Neural cell (in vitro differentiated cells): Measurements from ENCODE around the gene RNASE9. TPM values are rescaled to one million over a fixed set of nuclear protein-coding genes. Genes with fewer than 3 reads are reported as not detected.

Source experiments
- H2AFZ ChIP-seq: fragments of 200-600, 300-800 bp; sonication (generic), shearing (Covaris generic); 2 replicates; pipeline ENCODE4 v1.6.0; 2014; ENCODE audit warnings: low read depth, mild to moderate bottlenecking, antibody characterized with exemption, low read length, moderate library complexity
- H3F3A ChIP-seq: fragments of 200-600 bp; shearing (Covaris generic); 2 replicates; pipeline ENCODE4 v1.6.1; 2016; ENCODE audit warnings: mild to moderate bottlenecking, moderate library complexity, mixed read lengths, antibody characterized with exemption, low read length; ENCODE audit not compliant: insufficient read depth, poor library complexity, severe bottlenecking
- H3K27ac ChIP-seq: fragments of 200-600, 300-800 bp; sonication (generic), shearing (Covaris generic); 2 replicates; pipeline ENCODE4 v1.5.1; 2014; ENCODE audit warnings: mild to moderate bottlenecking, low read length, moderate library complexity
- H3K27me3 ChIP-seq: fragments of 300-800, 200-600 bp; sonication (generic), shearing (Covaris generic); 2 replicates; pipeline ENCODE4 v1.6.0; 2014; ENCODE audit warnings: mild to moderate bottlenecking, low read depth, low read length, moderate library complexity; ENCODE audit not compliant: insufficient read depth
- H3K36me3 ChIP-seq: fragments of 300-800, 200-600 bp; sonication (generic), shearing (Covaris generic); 2 replicates; pipeline ENCODE4 v1.5.1; 2014; ENCODE audit warnings: mild to moderate bottlenecking, antibody characterized with exemption, low read length, moderate library complexity; ENCODE audit not compliant: insufficient read depth
- H3K4me2 ChIP-seq: fragments of 300-800, 200-600 bp; sonication (generic), shearing (Covaris generic); 2 replicates; pipeline ENCODE4 v1.6.0; 2014; ENCODE audit warnings: mild to moderate bottlenecking, low read length
- H3K4me3 ChIP-seq: fragments of 300-800, 200-600 bp; sonication (generic), shearing (Covaris generic); 2 replicates; pipeline ENCODE4 v1.5.1; 2014; ENCODE audit warnings: mild to moderate bottlenecking, low read length, moderate library complexity
- H3K79me2 ChIP-seq: fragments of 200-600 bp; shearing (Covaris generic); replicated peaks from 2 replicates; pipeline ENCODE4 v1.6.0; 2014; ENCODE audit warnings: mild to moderate bottlenecking, low read length, moderate library complexity; ENCODE audit not compliant: insufficient read depth
- H3K9ac ChIP-seq: fragments of 300-800, 200-600 bp; sonication (generic), shearing (Covaris generic); 2 replicates; pipeline ENCODE4 v1.6.1; 2016; ENCODE audit warnings: mild to moderate bottlenecking, low read length, mixed read lengths
- H3K9me2 ChIP-seq: fragments of 200-600 bp; shearing (Covaris generic); 2 replicates; pipeline ENCODE4 v1.6.1; 2016; ENCODE audit warnings: mild to moderate bottlenecking, low read length, mixed read lengths; ENCODE audit not compliant: insufficient read depth
- H3K9me3 ChIP-seq: fragments of 200-600, 300-800 bp; sonication (generic), shearing (Covaris generic); 2 replicates; pipeline ENCODE4 v1.6.1; 2016; ENCODE audit warnings: mild to moderate bottlenecking, mixed run types, low read length, moderate library complexity, mixed read lengths
- H4K20me1 ChIP-seq: fragments of 200-600 bp; shearing (Covaris generic); 2 replicates; pipeline ENCODE4 v1.6.1; 2016; ENCODE audit warnings: mild to moderate bottlenecking, mixed run types; ENCODE audit not compliant: insufficient read depth
- EP300 ChIP-seq: fragments of 450-650 bp; conservative IDR thresholded peaks from 2 replicates; pipeline ENCODE4 v1.6.1; 2014; ENCODE audit warnings: antibody characterized with exemption, mild to moderate bottlenecking, moderate library complexity; ENCODE audit not compliant: poor library complexity, severe bottlenecking
- EZH2 ChIP-seq: fragments of 200-600, 300-800 bp; shearing (Covaris generic), sonication (generic); IDR thresholded peaks from 2 replicates; pipeline ENCODE4 v1.6.1; 2014; ENCODE audit warnings: antibody characterized with exemption, low read length, borderline replicate concordance, mild to moderate bottlenecking; ENCODE audit not compliant: insufficient read depth, poor library complexity, severe bottlenecking
- MXI1 ChIP-seq: fragments of 450-650 bp; conservative IDR thresholded peaks from 2 replicates; pipeline ENCODE4 v1.6.1; 2014; ENCODE audit warnings: antibody characterized with exemption, mild to moderate bottlenecking; ENCODE audit not compliant: poor library complexity, severe bottlenecking
- POLR2AphosphoS5 ChIP-seq: IDR thresholded peaks from 2 replicates; pipeline ENCODE4 v1.6.1; 2012
- RAD21 ChIP-seq: fragments of 450-650 bp; conservative IDR thresholded peaks from 2 replicates; pipeline ENCODE4 v1.6.1; 2014; ENCODE audit warnings: antibody characterized with exemption, mild to moderate bottlenecking, moderate library complexity
- SMC3 ChIP-seq: fragments of 450-650 bp; conservative IDR thresholded peaks from 2 replicates; pipeline ENCODE4 v1.6.1; 2014; ENCODE audit warnings: antibody characterized with exemption, mild to moderate bottlenecking, moderate library complexity; ENCODE audit not compliant: poor library complexity
- TAF1 ChIP-seq: IDR thresholded peaks from 2 replicates; pipeline ENCODE4 v1.6.1; 2012; ENCODE audit warnings: low read depth
- polyA plus RNA-seq: library from polyadenylated mRNA; depleted of rRNA; stranded (reverse); fragments of >200 nt; gene quantifications from 2 replicates; pipeline ENCODE4 v1.2.3, GENCODE V29; 2014
- TF ChIP-seq, protein P1 (sequence below): IDR thresholded peaks from 2 replicates; pipeline ENCODE4 v1.6.1; 2012; ENCODE audit warnings: borderline replicate concordance
- TF ChIP-seq, protein P2 (sequence below): fragments of 450-650 bp; IDR thresholded peaks from 2 replicates; pipeline ENCODE4 v1.5.1; 2014; ENCODE audit warnings: antibody characterized with exemption, mild to moderate bottlenecking, moderate library complexity; ENCODE audit not compliant: poor library complexity, severe bottlenecking

Gene RNASE9
- polyA plus RNA-seq, 1 donor from 2014 or later = not detected

DNA sequence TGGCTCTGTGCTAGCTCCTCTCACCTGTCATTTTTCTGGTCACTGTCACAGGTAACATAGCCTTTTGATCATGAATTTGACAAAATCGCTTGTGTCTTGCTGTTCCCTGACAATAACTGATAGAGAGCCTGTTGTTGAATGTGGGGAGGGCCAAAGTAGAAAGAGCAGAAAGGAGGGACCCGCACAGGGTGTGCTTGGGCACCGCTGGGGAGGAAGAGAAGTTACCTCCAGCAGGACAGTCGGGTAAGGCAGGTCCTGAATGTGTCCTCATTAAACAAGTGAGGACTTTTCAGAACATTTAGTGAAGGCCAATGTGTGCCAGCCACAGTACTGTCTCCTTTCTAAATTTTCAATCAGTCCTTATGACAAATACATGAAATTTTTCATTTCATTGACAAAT lies 30.4 kb upstream of the RNASE9 start, which contains the start of gene RNASE12:
TSS of gene RNASE12 (minus strand) at position 142 of the 400 bp plus-strand sequence. CDS start 653 bp downstream, outside the sequence.
- TF ChIP-seq TAF1 (no peak), EZH2 (no peak), POLR2AphosphoS5 (no peak), EP300 (no peak), SMC3 (no peak), RAD21 (no peak), MXI1 (no peak)
- TF ChIP-seq, protein P1, sequence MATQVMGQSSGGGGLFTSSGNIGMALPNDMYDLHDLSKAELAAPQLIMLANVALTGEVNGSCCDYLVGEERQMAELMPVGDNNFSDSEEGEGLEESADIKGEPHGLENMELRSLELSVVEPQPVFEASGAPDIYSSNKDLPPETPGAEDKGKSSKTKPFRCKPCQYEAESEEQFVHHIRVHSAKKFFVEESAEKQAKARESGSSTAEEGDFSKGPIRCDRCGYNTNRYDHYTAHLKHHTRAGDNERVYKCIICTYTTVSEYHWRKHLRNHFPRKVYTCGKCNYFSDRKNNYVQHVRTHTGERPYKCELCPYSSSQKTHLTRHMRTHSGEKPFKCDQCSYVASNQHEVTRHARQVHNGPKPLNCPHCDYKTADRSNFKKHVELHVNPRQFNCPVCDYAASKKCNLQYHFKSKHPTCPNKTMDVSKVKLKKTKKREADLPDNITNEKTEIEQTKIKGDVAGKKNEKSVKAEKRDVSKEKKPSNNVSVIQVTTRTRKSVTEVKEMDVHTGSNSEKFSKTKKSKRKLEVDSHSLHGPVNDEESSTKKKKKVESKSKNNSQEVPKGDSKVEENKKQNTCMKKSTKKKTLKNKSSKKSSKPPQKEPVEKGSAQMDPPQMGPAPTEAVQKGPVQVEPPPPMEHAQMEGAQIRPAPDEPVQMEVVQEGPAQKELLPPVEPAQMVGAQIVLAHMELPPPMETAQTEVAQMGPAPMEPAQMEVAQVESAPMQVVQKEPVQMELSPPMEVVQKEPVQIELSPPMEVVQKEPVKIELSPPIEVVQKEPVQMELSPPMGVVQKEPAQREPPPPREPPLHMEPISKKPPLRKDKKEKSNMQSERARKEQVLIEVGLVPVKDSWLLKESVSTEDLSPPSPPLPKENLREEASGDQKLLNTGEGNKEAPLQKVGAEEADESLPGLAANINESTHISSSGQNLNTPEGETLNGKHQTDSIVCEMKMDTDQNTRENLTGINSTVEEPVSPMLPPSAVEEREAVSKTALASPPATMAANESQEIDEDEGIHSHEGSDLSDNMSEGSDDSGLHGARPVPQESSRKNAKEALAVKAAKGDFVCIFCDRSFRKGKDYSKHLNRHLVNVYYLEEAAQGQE = no peak
- TF ChIP-seq, protein P2, sequence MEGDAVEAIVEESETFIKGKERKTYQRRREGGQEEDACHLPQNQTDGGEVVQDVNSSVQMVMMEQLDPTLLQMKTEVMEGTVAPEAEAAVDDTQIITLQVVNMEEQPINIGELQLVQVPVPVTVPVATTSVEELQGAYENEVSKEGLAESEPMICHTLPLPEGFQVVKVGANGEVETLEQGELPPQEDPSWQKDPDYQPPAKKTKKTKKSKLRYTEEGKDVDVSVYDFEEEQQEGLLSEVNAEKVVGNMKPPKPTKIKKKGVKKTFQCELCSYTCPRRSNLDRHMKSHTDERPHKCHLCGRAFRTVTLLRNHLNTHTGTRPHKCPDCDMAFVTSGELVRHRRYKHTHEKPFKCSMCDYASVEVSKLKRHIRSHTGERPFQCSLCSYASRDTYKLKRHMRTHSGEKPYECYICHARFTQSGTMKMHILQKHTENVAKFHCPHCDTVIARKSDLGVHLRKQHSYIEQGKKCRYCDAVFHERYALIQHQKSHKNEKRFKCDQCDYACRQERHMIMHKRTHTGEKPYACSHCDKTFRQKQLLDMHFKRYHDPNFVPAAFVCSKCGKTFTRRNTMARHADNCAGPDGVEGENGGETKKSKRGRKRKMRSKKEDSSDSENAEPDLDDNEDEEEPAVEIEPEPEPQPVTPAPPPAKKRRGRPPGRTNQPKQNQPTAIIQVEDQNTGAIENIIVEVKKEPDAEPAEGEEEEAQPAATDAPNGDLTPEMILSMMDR = no peak
- no peaks in the 10 kb centered on the region for H3F3A ChIP-seq
- no peaks in the 10 kb centered on the region for H3K9me2 ChIP-seq
- no peak within 1 kb of the TSS for H3K4me3 ChIP-seq
- no peaks in the 10 kb centered on the region for H3K36me3 ChIP-seq
- no peak within 1 kb of the TSS for H2AFZ ChIP-seq
- no peaks in the 10 kb centered on the region for H4K20me1 ChIP-seq
- no peaks in the 10 kb centered on the region for H3K9me3 ChIP-seq
- no peak within 1 kb of the TSS for H3K9ac ChIP-seq
- no peak within 1 kb of the TSS for H3K4me2 ChIP-seq
- H3K27me3 ChIP-seq = no peaks in the 10 kb centered on the region
- H3K79me2 ChIP-seq = no peaks in the 10 kb centered on the region
- no peak within 1 kb of the TSS for H3K27ac ChIP-seq

DNA sequence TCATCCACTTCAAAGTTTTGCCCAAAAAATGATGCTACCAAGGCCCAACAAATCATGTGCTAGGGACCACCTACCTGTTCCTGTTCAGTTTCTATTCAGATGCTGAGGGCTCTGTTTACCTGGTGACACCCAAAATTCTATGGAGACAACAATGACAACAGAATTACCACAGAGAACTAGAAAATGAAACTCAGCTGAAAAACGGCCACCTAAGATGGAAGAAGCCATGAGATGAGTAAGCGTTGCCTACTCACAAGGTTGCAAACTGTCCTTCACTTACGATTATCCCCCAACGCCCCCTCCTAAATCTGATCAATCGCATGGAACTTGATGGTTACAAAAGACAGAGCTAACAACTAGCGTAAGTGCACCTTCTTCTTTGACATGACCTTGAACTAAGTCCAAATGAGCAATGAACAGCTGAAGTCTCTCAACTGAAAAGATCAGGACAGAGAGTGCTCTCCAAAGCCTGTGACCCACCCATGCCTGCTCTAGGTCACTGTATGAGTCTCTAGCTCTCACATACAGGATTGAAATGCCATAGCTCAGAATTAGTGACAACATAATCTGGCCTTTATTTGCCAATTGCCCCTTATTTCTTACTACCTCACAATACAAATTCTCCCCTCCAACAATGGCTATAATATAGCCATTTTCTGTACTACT lies 26.8 kb upstream of the RNASE9 start, which contains the start of gene RNASE11:
TSS of gene RNASE11 (minus strand) at position 513 of the 666 bp plus-strand sequence.
- Histone ChIP-seq H4K20me1 (no peaks in the 10 kb centered on the region), H3F3A (no peaks in the 10 kb centered on the region), H3K9me2 (no peaks in the 10 kb centered on the region), H3K4me3 (no peak within 1 kb of the TSS), H2AFZ (no peak within 1 kb of the TSS), H3K27me3 (no peaks in the 10 kb centered on the region), H3K4me2 (no peak within 1 kb of the TSS), H3K9me3 (no peaks in the 10 kb centered on the region), H3K9ac (no peak within 1 kb of the TSS), H3K79me2 (no peaks in the 10 kb centered on the region), H3K27ac (no peak within 1 kb of the TSS), H3K36me3 (no peaks in the 10 kb centered on the region)
- no peak for TF ChIP-seq MXI1
- TF ChIP-seq POLR2AphosphoS5 = no peak
- TF ChIP-seq, protein P1 = no peak
- TF ChIP-seq, protein P2 = no peak
- TF ChIP-seq TAF1 = no peak
- no peak for TF ChIP-seq EZH2
- no peak for TF ChIP-seq EP300
- TF ChIP-seq SMC3 = no peak
- no peak for TF ChIP-seq RAD21
